ENCODE data around the gene DNAH7.

DNAH7 gene

DNA sequence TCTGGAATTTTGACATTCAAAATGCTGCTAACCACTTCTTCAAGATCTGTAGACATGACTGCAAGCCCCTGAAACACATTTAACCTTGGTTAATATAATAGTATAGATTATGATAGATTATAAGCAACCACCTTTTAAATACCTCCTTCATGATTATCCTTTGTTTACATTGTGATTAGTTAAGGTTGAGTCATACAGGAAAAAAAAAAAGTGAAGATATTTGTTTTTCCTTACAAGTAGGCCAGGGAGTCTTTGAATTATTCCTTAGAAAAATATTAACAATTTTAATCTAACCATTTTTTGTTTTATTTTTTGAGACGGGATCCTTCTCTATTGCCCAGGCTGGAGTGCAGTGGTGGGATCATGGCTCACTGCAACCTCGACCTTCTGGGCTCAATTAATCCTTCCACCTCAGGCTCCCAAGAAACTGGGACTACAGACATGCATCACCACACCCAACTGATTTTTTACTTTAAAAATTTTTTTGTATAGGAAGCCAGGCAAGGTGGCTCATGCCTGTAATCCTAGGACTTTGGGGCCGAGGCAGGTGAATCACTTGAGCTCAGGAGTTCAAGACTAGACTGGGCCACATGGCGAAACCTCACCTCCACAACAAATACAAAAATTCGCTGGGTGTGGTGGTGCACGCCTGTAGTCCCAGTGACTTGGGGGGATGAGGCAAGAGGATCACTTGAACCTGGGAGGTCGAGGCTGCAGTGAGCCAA, 312.3 kb downstream of the DNAH7 start:
- H3K27ac ChIP-seq: no peak overlapping the region
- no peak overlapping the region for H3K4me3 ChIP-seq
- no peaks in the 10 kb centered on the region for H3K36me3 ChIP-seq (ENCODE audit: insufficient read depth, low read length)
- DNase-seq (ENCODE audit: low read depth, low spot score): no peak
- TF ChIP-seq POLR2AphosphoS5 (IDR thresholded peaks at IDR 0.05; ENCODE audit: borderline replicate concordance, low read depth, low read length): no peak
- TF ChIP-seq EZH2 (IDR thresholded peaks at IDR 0.05): no peak
- TF ChIP-seq FOXP2 (optimal IDR thresholded peaks at IDR 0.05; ENCODE audit: control extremely low read depth, extremely low read length, insufficient read depth): no peak
- no peak overlapping the region for H3K9ac ChIP-seq (ENCODE audit: insufficient read length)
- H3K9me3 ChIP-seq (ENCODE audit: low read depth, low read length): no peaks in the 10 kb centered on the region

GRCh38 chr2:195741191-195741590, 327.4 kb downstream of the DNAH7 start:
- no peak for TF ChIP-seq POLR2AphosphoS5 (IDR thresholded peaks at IDR 0.05; ENCODE audit: borderline replicate concordance, low read depth, low read length)
- TF ChIP-seq EZH2 (IDR thresholded peaks at IDR 0.05): no peak
- TF ChIP-seq FOXP2 (optimal IDR thresholded peaks at IDR 0.05; ENCODE audit: control extremely low read depth, extremely low read length, insufficient read depth): no peak
- no peaks in the 10 kb centered on the region; the same call in 1 of the 2 replicates for H3K36me3 ChIP-seq (ENCODE audit: insufficient read depth, low read length)
- no peak overlapping the region for H3K4me3 ChIP-seq
- no peak for DNase-seq (ENCODE audit: low read depth, low spot score)
- no peaks in the 10 kb centered on the region for H3K9me3 ChIP-seq (ENCODE audit: low read depth, low read length)
- H3K27ac ChIP-seq: no peak overlapping the region
- H3K9ac ChIP-seq (ENCODE audit: insufficient read length): no peak overlapping the region

DNA sequence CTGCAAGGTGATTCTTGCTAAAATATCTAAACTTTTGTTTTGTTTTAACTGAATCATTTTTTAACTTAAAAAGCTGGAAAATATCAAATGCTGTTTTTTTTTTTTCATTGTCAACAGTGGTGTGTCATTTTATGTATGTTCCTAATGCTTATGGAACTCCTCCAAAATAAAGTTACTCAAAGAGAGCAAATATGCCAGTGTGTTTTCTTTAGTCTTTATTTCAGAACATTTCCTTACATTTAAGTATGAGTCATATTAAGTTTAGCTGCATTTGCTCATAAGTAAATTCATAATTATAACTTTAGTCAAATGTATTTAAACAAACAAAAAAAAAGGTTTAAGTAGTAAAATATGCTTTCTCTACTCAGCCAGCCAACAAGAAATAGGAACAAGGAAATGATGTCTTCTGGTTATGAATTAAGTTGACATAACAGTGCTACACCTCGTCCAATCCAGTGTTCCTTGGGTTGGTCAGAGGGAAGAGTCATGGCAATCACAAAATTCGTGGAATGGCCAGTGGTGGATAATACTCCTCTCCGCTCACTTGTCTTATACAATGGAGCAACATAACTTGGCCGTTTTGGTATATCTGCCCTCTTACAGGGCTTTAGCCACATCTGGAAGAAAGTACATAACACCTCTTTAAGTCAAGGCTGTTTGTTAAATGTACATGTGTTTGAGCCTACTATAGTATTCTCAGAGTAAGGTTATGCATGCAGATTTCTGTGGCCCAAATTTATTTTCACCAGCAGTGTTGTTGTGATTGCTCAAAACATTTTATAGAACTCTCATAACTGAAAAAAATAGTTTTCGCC, 330.9 kb downstream of the DNAH7 start:
- Histone ChIP-seq H3K36me3 (ENCODE audit: insufficient read depth, low read length) (no peaks in the 10 kb centered on the region; the same call in 1 of the 2 replicates), H3K4me3 (no peak overlapping the region), H3K9me3 (ENCODE audit: low read depth, low read length) (no peaks in the 10 kb centered on the region), H3K9ac (ENCODE audit: insufficient read length) (no peak overlapping the region), H3K27ac (no peak overlapping the region)
- TF ChIP-seq EZH2 (IDR thresholded peaks at IDR 0.05): no peak
- no peak for TF ChIP-seq FOXP2 (optimal IDR thresholded peaks at IDR 0.05; ENCODE audit: control extremely low read depth, extremely low read length, insufficient read depth)
- TF ChIP-seq POLR2AphosphoS5 (IDR thresholded peaks at IDR 0.05; ENCODE audit: borderline replicate concordance, low read depth, low read length): no peak
- no peak for DNase-seq (ENCODE audit: low read depth, low spot score)

GRCh38 chr2:195735347-195735746, 333.3 kb downstream of the DNAH7 start:
- Histone ChIP-seq H3K27ac (no peak overlapping the region), H3K4me3 (no peak overlapping the region), H3K9ac (ENCODE audit: insufficient read length) (no peak overlapping the region), H3K36me3 (ENCODE audit: insufficient read depth, low read length) (no peaks in the 10 kb centered on the region; the same call in 1 of the 2 replicates), H3K9me3 (ENCODE audit: low read depth, low read length) (no peaks in the 10 kb centered on the region)
- no peak for DNase-seq (ENCODE audit: low read depth, low spot score)
- TF ChIP-seq EZH2 (IDR thresholded peaks at IDR 0.05) (no peak), FOXP2 (optimal IDR thresholded peaks at IDR 0.05; ENCODE audit: control extremely low read depth, extremely low read length, insufficient read depth) (no peak), POLR2AphosphoS5 (IDR thresholded peaks at IDR 0.05; ENCODE audit: borderline replicate concordance, low read depth, low read length) (no peak)

DNA sequence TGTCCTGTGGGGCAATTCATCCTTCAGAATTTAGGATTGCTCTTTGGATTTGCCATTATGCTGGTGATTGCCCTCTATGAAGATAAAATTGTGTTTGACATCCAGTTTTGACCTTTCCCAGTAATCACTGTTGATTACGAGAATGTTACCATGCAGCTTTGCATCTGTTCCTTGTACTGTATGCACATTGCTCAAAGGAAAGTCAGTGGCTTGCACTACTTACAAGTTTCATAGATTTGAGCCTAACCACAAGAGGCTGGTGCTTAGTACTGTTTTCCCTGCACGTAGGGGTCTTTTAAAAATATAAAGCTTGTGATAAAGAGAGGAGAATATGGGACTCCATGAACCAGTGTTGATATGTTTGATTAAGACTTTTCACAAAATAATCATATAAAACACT, 333.7 kb downstream of the DNAH7 start:
- Histone ChIP-seq H3K27ac (no peak overlapping the region), H3K9ac (ENCODE audit: insufficient read length) (no peak overlapping the region), H3K9me3 (ENCODE audit: low read depth, low read length) (no peaks in the 10 kb centered on the region), H3K36me3 (ENCODE audit: insufficient read depth, low read length) (no peaks in the 10 kb centered on the region; the same call in 1 of the 2 replicates), H3K4me3 (no peak overlapping the region)
- TF ChIP-seq EZH2 (IDR thresholded peaks at IDR 0.05) (no peak), POLR2AphosphoS5 (IDR thresholded peaks at IDR 0.05; ENCODE audit: borderline replicate concordance, low read depth, low read length) (no peak), FOXP2 (optimal IDR thresholded peaks at IDR 0.05; ENCODE audit: control extremely low read depth, extremely low read length, insufficient read depth) (no peak)
- no peak for DNase-seq (ENCODE audit: low read depth, low spot score)

DNA sequence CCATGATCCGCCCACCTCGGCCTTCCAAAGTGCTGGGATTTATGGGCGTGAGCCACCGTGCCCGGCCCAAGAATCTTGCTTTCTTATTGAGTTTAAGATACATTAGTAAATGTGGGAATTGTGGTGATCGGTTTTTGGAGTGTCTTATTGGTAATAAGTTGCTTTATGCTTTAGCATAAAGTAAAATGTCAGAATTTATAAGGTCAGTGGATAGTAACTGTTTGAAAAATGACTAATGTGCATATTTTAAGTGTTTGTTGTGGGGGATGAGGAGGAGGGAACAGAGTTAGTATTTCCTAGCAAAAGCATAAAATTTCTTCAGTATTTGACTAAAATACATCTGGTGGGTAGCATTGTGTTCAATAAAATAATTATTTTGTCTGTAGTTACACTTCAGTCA, 334.2 kb downstream of the DNAH7 start:
- no peak overlapping the region for H3K27ac ChIP-seq
- TF ChIP-seq EZH2 (IDR thresholded peaks at IDR 0.05) (no peak), FOXP2 (optimal IDR thresholded peaks at IDR 0.05; ENCODE audit: control extremely low read depth, extremely low read length, insufficient read depth) (no peak), POLR2AphosphoS5 (IDR thresholded peaks at IDR 0.05; ENCODE audit: borderline replicate concordance, low read depth, low read length) (no peak)
- no peak overlapping the region for H3K9ac ChIP-seq (ENCODE audit: insufficient read length)
- no peaks in the 10 kb centered on the region for H3K9me3 ChIP-seq (ENCODE audit: low read depth, low read length)
- H3K4me3 ChIP-seq: no peak overlapping the region
- H3K36me3 ChIP-seq (ENCODE audit: insufficient read depth, low read length): no peaks in the 10 kb centered on the region; the same call in 1 of the 2 replicates
- no peak for DNase-seq (ENCODE audit: low read depth, low spot score)

GRCh38 chr2:195733831-195734230, 334.8 kb downstream of the DNAH7 start:
- no peak for DNase-seq (ENCODE audit: low read depth, low spot score)
- TF ChIP-seq EZH2 (IDR thresholded peaks at IDR 0.05) (no peak), POLR2AphosphoS5 (IDR thresholded peaks at IDR 0.05; ENCODE audit: borderline replicate concordance, low read depth, low read length) (no peak)
- no peak overlapping the region for H3K27ac ChIP-seq
- H3K9ac ChIP-seq (ENCODE audit: insufficient read length): no peak overlapping the region
- no peaks in the 10 kb centered on the region; the same call in 1 of the 2 replicates for H3K36me3 ChIP-seq (ENCODE audit: insufficient read depth, low read length)
- H3K9me3 ChIP-seq (ENCODE audit: low read depth, low read length): no peaks in the 10 kb centered on the region
- H3K4me3 ChIP-seq: no peak overlapping the region

- no peak overlapping the region for H3K27ac ChIP-seq
- H3K9me3 ChIP-seq (ENCODE audit: low read depth, low read length): no peaks in the 10 kb centered on the region
- H3K9ac ChIP-seq (ENCODE audit: insufficient read length): no peak overlapping the region
- no peak for DNase-seq (ENCODE audit: low read depth, low spot score)
- H3K4me3 ChIP-seq: no peak overlapping the region
- no peak for TF ChIP-seq FOXP2 (optimal IDR thresholded peaks at IDR 0.05; ENCODE audit: control extremely low read depth, extremely low read length, insufficient read depth)
- no peak for TF ChIP-seq POLR2AphosphoS5 (IDR thresholded peaks at IDR 0.05; ENCODE audit: borderline replicate concordance, low read depth, low read length)
- TF ChIP-seq EZH2 (IDR thresholded peaks at IDR 0.05): no peak
- no peaks in the 10 kb centered on the region; the same call in 1 of the 2 replicates for H3K36me3 ChIP-seq (ENCODE audit: insufficient read depth, low read length)
Measured at GRCh38 chr2:195732574-195732973, 336.1 kb downstream of the DNAH7 start.
